Cardiac septum (tissue), 1 donor: ENCODE measurements around the gene GAREM1. TPM values are rescaled to one million over a fixed set of nuclear protein-coding genes. Genes with fewer than 3 reads are reported as not detected.
"Not testable (repeated sequence)": the region's sequence is repeated elsewhere in the genome, so short reads cannot be mapped to it uniquely, and the experiment has no call there.

Source experiments
- DNase-seq: peaks from one replicate; pipeline ENCODE4 v3.0.0-alpha.2; 2020; ENCODE audit warnings: low spot score
- intact Hi-C: fragments of 100-400 bp; cut with DNase I; formaldehyde crosslinking; loops from one replicate; pipeline ENCODE4 v1.14.0; 2022
- total RNA-seq: library from RNA; stranded (reverse); fragmentation: NEBNext Ultra II Directional; extraction: Animal tissue kit (Norgen Biotek cat#: 25700); gene quantifications from one replicate; pipeline ENCODE4 v1.2.1, GENCODE V29; 2021
- donor health status: DM: no; HTN: no; CAD: no.

GAREM1 gene
- total RNA-seq, 1 donor from 2014 or later: 10.0 TPM

- intact Hi-C loops: no loop called here
Measured at GRCh38 chr18:32349728-32350395, 120.8 kb downstream of the GAREM1 start.

GRCh38 chr18:32346671-32347070 lies 124.0 kb downstream of the GAREM1 start:
- DNase-seq: no peak
- intact Hi-C loops: no loop called here

More at GRCh38 chr18:32349728-32350395, 120.8 kb downstream of the GAREM1 start:
- no peak for DNase-seq

GRCh38 chr18:32343634-32344033 lies 127.0 kb downstream of the GAREM1 start:
- no peak for DNase-seq
- intact Hi-C loops: loop anchor here (5.0 kb wide), 1 partner anchor 39 kb away; no protein-coding TSS in a partner anchor

- not testable (repeated sequence) for DNase-seq
- intact Hi-C loops: loop anchor here (5.0 kb wide), 1 partner anchor 41 kb away; no protein-coding TSS in a partner anchor
Measured at GRCh38 chr18:32341112-32341511, 129.6 kb downstream of the GAREM1 start.

- no peak for DNase-seq
- intact Hi-C loops: no loop called here
Measured at GRCh38 chr18:32339045-32339444, 131.6 kb downstream of the GAREM1 start.

- no peak for DNase-seq
- intact Hi-C loops: no loop called here
Measured at GRCh38 chr18:32337821-32338220, 132.9 kb downstream of the GAREM1 start.

GRCh38 chr18:32337347-32337746 lies 133.3 kb downstream of the GAREM1 start:
- intact Hi-C loops: no loop called here
- no peak for DNase-seq

- intact Hi-C loops: no loop called here
Measured at GRCh38 chr18:32335228-32335627, 135.5 kb downstream of the GAREM1 start.

GRCh38 chr18:32333781-32334180 lies 136.9 kb downstream of the GAREM1 start:
- DNase-seq: no peak
- intact Hi-C loops: no loop called here

More at GRCh38 chr18:32335228-32335627, 135.5 kb downstream of the GAREM1 start:
- DNase-seq: no peak

- no peak for DNase-seq
- intact Hi-C loops: no loop called here
Measured at GRCh38 chr18:32332708-32333107, 138.0 kb downstream of the GAREM1 start.

GRCh38 chr18:32328974-32329373 lies 141.7 kb downstream of the GAREM1 start:
- no peak for DNase-seq
- intact Hi-C loops: no loop called here

GRCh38 chr18:32328379-32328778 lies 142.3 kb downstream of the GAREM1 start:
- no peak for DNase-seq
- intact Hi-C loops: no loop called here

- intact Hi-C loops: no loop called here
- no peak for DNase-seq
Measured at GRCh38 chr18:32326450-32327308, 144.0 kb downstream of the GAREM1 start.

GRCh38 chr18:32324181-32324580 lies 146.5 kb downstream of the GAREM1 start:
- intact Hi-C loops: no loop called here
- no peak for DNase-seq

- intact Hi-C loops: no loop called here
- DNase-seq: no peak
Measured at GRCh38 chr18:32321826-32322225, 148.9 kb downstream of the GAREM1 start.

- DNase-seq: no peak
- intact Hi-C loops: no loop called here
Measured at GRCh38 chr18:32319084-32319483, 151.6 kb downstream of the GAREM1 start.

GRCh38 chr18:32318581-32318980 lies 152.1 kb downstream of the GAREM1 start:
- DNase-seq: no peak
- intact Hi-C loops: no loop called here

GRCh38 chr18:32317651-32318050 lies 153.0 kb downstream of the GAREM1 start:
- intact Hi-C loops: no loop called here
- DNase-seq: no peak

- no peak for DNase-seq
- intact Hi-C loops: no loop called here
Measured at GRCh38 chr18:32315881-32316280, 154.8 kb downstream of the GAREM1 start.

- intact Hi-C loops: no loop called here
- DNase-seq: no peak
Measured at GRCh38 chr18:32310774-32311173, 159.9 kb downstream of the GAREM1 start.

- intact Hi-C loops: no loop called here
- DNase-seq: no peak
Measured at GRCh38 chr18:32310101-32310500, 160.6 kb downstream of the GAREM1 start.
